BLaER1 treated with 17β-estradiol and CSF1 and Interleukin-3, amounts not matched to agents 10 nM and 100 nM (cell line): Measurements from ENCODE around the gene FN3KRP.

ENCODE experiments used
- H3K27ac ChIP-seq, 11 experiments: shearing (Covaris generic); formaldehyde crosslinking; 2 replicates each; pipeline ENCODE4 v1.8.1; 2022
- H3K27me3 ChIP-seq, 11 experiments: shearing (Covaris generic); formaldehyde crosslinking; 2 replicates each; pipeline ENCODE4 v1.8.1; 2022
- H3K36me3 ChIP-seq, 11 experiments: shearing (Covaris generic); formaldehyde crosslinking; 2 replicates each; pipeline ENCODE4 v1.8.1; 2022
- H3K4me1 ChIP-seq, 10 experiments: shearing (Covaris generic); formaldehyde crosslinking; 2 replicates each; pipeline ENCODE4 v1.8.1; 2022
- H3K4me2 ChIP-seq, 11 experiments: shearing (Covaris generic); formaldehyde crosslinking; 2 replicates each; pipeline ENCODE4 v1.8.1; 2022
- H3K4me3 ChIP-seq, 10 experiments: shearing (Covaris generic); formaldehyde crosslinking; 2 replicates each; pipeline ENCODE4 v1.8.1; 2022
- H3K9ac ChIP-seq, 11 experiments: shearing (Covaris generic); formaldehyde crosslinking; 2 replicates each; pipeline ENCODE4 v1.8.1; 2022
- H3K9me3 ChIP-seq, 11 experiments: shearing (Covaris generic); formaldehyde crosslinking; replicated peaks in 1 of 11; 2 replicates each; pipeline ENCODE4 v1.8.1; 2022
- H4K20me1 ChIP-seq, 11 experiments: shearing (Covaris generic); formaldehyde crosslinking; 2 replicates each; pipeline ENCODE4 v1.8.1; 2022
- Cebpa-rat ChIP-seq, 11 experiments: shearing (Covaris generic); IDR thresholded peaks; 2 replicates each; pipeline ENCODE4 v1.8.1; 2022

The FN3KRP gene

GRCh38 chr17:82723169-82723807 is 6.8 kb downstream of the FN3KRP start:
- Histone ChIP-seq H3K9me3 (no peaks in the 10 kb centered on the region), H3K36me3 (peaks cover 50 to 90% (median 76%) of the 10 kb centered on the region in 11 experiments), H3K9ac (no peak overlapping the region), H3K27ac (no peak overlapping the region), H3K27me3 (no peaks in the 10 kb centered on the region), H3K4me2 (no peak overlapping the region; a peak in 1 of 22 replicates), H3K4me3 (no peak overlapping the region), H4K20me1 (peaks cover 0 to 16% (median 2%) of the 10 kb centered on the region in 11 experiments; a peak in 12 of 22 replicates), H3K4me1 (peaks cover under 1 to 24% (median 16%) of the 10 kb centered on the region in 10 experiments; a peak in 19 of 20 replicates)
- no peak for TF ChIP-seq Cebpa-rat (IDR thresholded peaks at IDR 0.05)

DNA sequence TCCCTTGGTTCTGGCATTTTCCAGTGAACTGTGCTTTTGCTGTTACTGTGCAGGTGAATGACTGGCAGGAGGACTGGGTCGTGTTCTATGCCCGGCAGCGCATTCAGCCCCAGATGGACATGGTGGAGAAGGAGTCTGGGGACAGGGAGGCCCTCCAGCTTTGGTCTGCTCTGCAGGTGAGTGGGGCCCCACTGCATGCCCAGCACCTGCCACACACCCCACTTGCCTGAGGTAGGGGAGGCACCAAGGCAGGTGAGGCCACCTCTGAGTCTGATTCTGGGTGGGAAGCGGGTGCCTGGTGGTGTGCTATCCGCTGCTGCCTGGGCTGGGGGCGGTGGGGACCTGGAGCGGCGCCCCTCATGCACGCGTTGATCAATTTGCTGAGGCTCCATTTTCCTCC is 9.9 kb downstream of the FN3KRP start:
- peaks cover 0 to 16% (median 13%) of the 10 kb centered on the region in 10 experiments; a peak in 15 of 20 replicates for H3K4me1 ChIP-seq
- TF ChIP-seq Cebpa-rat (IDR thresholded peaks at IDR 0.05), result no peak

GRCh38 chr17:82729479-82730260 is 13.2 kb downstream of the FN3KRP start:
- Histone ChIP-seq H3K4me2 (no peak overlapping the region), H3K27ac (no peak overlapping the region), H3K9ac (no peak overlapping the region), H3K4me1 (no peaks in the 10 kb centered on the region), H3K4me3 (no peak overlapping the region), H3K27me3 (peaks cover 0 to 9% (median 6%) of the 10 kb centered on the region in 11 experiments; a peak in 19 of 22 replicates), H3K36me3 (peaks cover 28 to 96% (median 80%) of the 10 kb centered on the region in 11 experiments), H3K9me3 (peaks cover 23 to 30% (median 26%) of the 10 kb centered on the region in 11 experiments), H4K20me1 (peaks cover 0 to 16% (median 0%) of the 10 kb centered on the region in 11 experiments; a peak in 2 of 22 replicates)
- TF ChIP-seq Cebpa-rat (IDR thresholded peaks at IDR 0.05), result no peak

More for the DNA sequence above, 9.9 kb downstream of the FN3KRP start:
- no peaks in the 10 kb centered on the region for H3K27me3 ChIP-seq
- H3K4me2 ChIP-seq, result no peak overlapping the region
- peaks cover 0 to 16% (median 0%) of the 10 kb centered on the region in 11 experiments; a peak in 3 of 22 replicates for H4K20me1 ChIP-seq
- no peak overlapping the region for H3K27ac ChIP-seq
- H3K9ac ChIP-seq, result no peak overlapping the region
- H3K9me3 ChIP-seq, result no peaks in the 10 kb centered on the region
- peaks cover 26 to 87% (median 69%) of the 10 kb centered on the region in 11 experiments; a peak in 21 of 22 replicates for H3K36me3 ChIP-seq
- H3K4me3 ChIP-seq, result no peak overlapping the region

- TF ChIP-seq Cebpa-rat (IDR thresholded peaks at IDR 0.05), result no peak
- Histone ChIP-seq H4K20me1 (peaks cover 0 to 10% (median 0%) of the 10 kb centered on the region in 11 experiments; a peak in 1 of 22 replicates), H3K4me3 (no peak overlapping the region), H3K9ac (no peak overlapping the region), H3K9me3 (peaks cover 23 to 31% (median 26%) of the 10 kb centered on the region in 11 experiments), H3K4me1 (no peaks in the 10 kb centered on the region), H3K27ac (no peak overlapping the region), H3K4me2 (no peak overlapping the region), H3K36me3 (peaks cover 16 to 73% (median 62%) of the 10 kb centered on the region in 11 experiments), H3K27me3 (peaks cover 14 to 33% (median 29%) of the 10 kb centered on the region in 11 experiments)
These were observed 15.7 kb downstream of the FN3KRP start for GRCh38 chr17:82732118-82732743.

DNA sequence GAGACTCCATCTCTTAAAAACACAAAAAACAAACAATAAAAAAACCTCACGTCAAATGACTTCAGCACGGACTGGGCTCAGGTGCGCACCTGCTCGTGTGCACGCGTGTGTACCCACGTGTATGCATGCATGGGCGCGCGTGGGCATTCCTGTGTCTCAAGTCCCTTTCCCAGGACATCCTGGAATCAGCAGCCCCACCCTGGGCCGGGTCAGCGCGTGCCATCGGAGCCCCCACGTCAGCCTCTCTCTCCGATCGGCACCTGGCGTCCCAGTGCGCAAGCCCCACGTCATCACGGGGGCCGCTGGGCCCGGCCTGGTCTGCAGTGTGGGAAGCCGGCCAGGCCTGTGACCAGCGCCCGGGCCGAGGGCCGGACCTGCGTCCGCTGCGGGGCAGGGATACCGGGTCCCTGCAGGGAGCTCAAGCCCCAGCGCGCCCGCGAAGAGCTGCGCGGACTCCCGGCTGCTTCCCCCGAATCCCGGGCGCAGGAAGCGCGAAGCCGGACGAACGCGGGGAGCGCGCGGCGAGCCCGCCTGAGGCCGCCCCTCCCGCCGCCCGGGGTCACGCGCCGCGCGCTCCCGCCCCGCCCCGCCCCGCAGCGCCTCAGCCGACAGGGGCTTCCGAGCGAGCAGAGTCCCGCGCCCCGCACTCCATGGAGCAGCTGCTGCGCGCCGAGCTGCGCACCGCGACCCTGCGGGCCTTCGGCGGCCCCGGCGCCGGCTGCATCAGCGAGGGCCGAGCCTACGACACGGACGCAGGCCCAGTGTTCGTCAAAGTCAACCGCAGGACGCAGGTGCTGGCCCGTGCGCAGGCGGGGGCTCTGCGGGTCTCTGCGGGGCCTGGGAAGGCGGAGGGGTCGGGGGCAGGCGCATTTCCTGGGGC is 18.7 kb downstream of the FN3KRP start, which contains the start of gene FN3K:
Gene FN3K, plus strand, starts transcription at position 629 of the 880 bp plus-strand sequence. Its CDS starts 22 bp downstream, at position 651.
- Histone ChIP-seq H3K9me3 (peaks cover 31 to 41% (median 36%) of the 10 kb centered on the region in 11 experiments), H4K20me1 (peaks cover 0 to 3% (median 0%) of the 10 kb centered on the region in 11 experiments; a peak in 1 of 22 replicates), H3K9ac (no peak within 1 kb of the TSS), H3K4me2 (no peak within 1 kb of the TSS), H3K36me3 (peaks cover 10 to 51% (median 40%) of the 10 kb centered on the region in 11 experiments), H3K4me1 (no peaks in the 10 kb centered on the region), H3K4me3 (no peak within 1 kb of the TSS), H3K27ac (no peak within 1 kb of the TSS), H3K27me3 (peaks cover 14 to 33% (median 29%) of the 10 kb centered on the region in 11 experiments)
- no peak for TF ChIP-seq Cebpa-rat (IDR thresholded peaks at IDR 0.05)

GRCh38 chr17:82736511-82737185 is 20.1 kb downstream of the FN3KRP start:
- H3K27ac ChIP-seq, result no peak overlapping the region
- peaks cover 14 to 33% (median 29%) of the 10 kb centered on the region in 11 experiments for H3K27me3 ChIP-seq
- H3K36me3 ChIP-seq, result peaks cover 10 to 51% (median 44%) of the 10 kb centered on the region in 11 experiments
- H3K9me3 ChIP-seq, result peaks cover 46 to 55% (median 50%) of the 10 kb centered on the region in 11 experiments
- no peaks in the 10 kb centered on the region for H3K4me1 ChIP-seq
- H3K4me3 ChIP-seq, result no peak overlapping the region
- no peak for TF ChIP-seq Cebpa-rat (IDR thresholded peaks at IDR 0.05)
- peaks cover 0 to 3% (median 0%) of the 10 kb centered on the region in 11 experiments; a peak in 1 of 22 replicates for H4K20me1 ChIP-seq
- no peak overlapping the region for H3K9ac ChIP-seq
- no peak overlapping the region for H3K4me2 ChIP-seq

DNA sequence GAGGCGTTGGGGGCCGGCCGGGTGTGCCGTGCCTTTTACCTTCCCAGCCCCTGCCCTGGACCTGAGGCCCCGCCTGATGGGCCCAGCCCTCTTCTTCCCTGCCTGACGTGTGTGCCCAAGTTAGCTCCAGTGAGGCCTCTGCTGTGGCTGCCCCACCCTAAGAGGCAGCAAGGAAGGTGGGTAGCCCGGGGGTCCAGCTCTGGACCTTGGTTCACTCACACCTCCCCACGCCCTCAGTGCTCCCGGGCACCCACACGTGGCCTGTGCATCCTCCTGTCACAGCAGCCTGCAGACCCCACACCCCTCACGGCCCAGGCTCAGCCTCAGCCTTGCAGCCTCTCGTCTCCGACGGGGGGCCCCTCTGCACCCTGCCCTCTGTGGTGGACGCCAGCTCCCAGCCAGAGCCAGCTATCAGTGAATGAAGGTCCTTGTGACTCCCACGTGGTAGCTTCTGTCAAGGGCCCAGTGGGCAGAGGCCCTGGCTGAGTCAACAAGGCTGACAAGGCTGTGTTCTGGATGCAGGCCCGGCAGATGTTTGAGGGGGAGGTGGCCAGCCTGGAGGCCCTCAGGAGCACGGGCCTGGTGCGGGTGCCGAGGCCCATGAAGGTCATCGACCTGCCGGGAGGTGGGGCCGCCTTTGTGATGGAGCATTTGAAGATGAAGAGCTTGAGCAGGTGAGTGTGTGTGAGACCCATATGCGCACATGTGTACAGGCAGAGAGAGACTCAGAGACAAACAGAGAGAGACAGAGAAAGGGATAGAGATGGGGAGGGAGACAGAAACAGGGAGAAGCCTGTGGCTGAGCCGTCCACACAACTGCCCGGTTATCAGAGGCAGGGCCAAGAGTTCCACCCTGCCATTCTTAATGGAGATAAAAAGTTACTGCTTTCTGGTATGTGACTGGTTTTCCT is 21.7 kb downstream of the FN3KRP start:
- H3K9ac ChIP-seq, result no peak overlapping the region; a peak in 1 of 22 replicates
- H3K4me3 ChIP-seq, result no peak overlapping the region
- H3K4me2 ChIP-seq, result no peak overlapping the region
- peaks cover 0 to 3% (median 0%) of the 10 kb centered on the region in 11 experiments; a peak in 1 of 22 replicates for H4K20me1 ChIP-seq
- H3K36me3 ChIP-seq, result peaks cover 2 to 48% (median 33%) of the 10 kb centered on the region in 11 experiments
- H3K27me3 ChIP-seq, result peaks cover 14 to 33% (median 29%) of the 10 kb centered on the region in 11 experiments
- TF ChIP-seq Cebpa-rat (IDR thresholded peaks at IDR 0.05), result no peak
- H3K9me3 ChIP-seq, result peaks cover 43 to 57% (median 55%) of the 10 kb centered on the region in 11 experiments
- H3K27ac ChIP-seq, result no peak overlapping the region
- H3K4me1 ChIP-seq, result no peaks in the 10 kb centered on the region
